Measurements from ENCODE around the gene STK32B. TPM values are rescaled to one million over a fixed set of nuclear protein-coding genes. Genes with fewer than 3 reads are reported as not detected.

The STK32B gene
- total RNA-seq, 2 experiments from 2014 or later, result not detected

DNA sequence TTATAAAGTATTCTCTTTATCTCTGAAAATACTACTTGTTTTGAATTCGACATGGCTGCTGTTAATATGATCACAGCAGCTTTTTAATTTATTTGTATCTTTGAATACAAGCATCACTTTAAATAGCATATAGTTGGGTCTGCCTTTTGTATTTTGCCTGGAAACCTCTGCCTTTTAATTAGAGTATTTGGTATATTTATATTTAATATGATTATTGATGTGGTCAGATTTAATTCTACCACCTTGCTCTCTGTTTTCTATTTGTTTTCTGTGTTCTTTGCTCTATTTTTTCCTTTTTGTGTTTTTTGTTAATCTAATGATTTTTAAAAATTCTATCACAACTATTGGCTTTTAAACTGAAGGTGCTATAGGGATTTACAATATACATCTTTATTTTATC is 21.7 kb downstream of the STK32B start:
- DNase-seq, result no peak
- H3K4me1 Mint-ChIP-seq, result no peaks in the 10 kb centered on the region
- peaks cover 1% of the 10 kb centered on the region for H3K27me3 Mint-ChIP-seq
- H3K27ac Mint-ChIP-seq, result no peak overlapping the region
- H3K4me3 Mint-ChIP-seq, result no peak overlapping the region
- H3K36me3 Mint-ChIP-seq, result peaks cover under 1% of the 10 kb centered on the region
- peaks cover 3% of the 10 kb centered on the region for H3K9me3 Mint-ChIP-seq

DNA sequence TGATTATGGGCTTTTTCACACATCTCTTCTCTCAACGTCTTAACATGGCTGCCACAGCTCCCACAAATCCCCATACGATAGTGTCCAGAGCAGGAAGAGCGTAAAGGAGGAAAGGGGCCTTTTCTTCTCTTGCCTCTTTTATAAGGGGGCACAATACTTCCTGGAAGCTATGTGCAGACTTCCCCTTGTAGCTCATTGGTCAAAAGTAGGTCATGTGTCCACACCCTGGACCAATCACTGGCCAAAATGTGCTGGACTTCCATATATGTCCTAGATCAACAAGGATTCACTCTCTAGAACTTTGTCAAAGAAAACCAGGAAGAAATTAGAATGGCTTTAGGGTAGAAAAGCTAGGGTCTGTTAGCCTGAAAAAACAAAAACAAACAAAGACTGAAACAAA is 26.7 kb downstream of the STK32B start:
- DNase-seq, result no peak
- Mint-ChIP-seq H3K27me3 (peaks cover 4% of the 10 kb centered on the region), H3K4me1 (no peaks in the 10 kb centered on the region), H3K36me3 (peaks cover 3% of the 10 kb centered on the region), H3K4me3 (no peak overlapping the region), H3K27ac (no peak overlapping the region), H3K9me3 (peaks cover 20% of the 10 kb centered on the region)

DNA sequence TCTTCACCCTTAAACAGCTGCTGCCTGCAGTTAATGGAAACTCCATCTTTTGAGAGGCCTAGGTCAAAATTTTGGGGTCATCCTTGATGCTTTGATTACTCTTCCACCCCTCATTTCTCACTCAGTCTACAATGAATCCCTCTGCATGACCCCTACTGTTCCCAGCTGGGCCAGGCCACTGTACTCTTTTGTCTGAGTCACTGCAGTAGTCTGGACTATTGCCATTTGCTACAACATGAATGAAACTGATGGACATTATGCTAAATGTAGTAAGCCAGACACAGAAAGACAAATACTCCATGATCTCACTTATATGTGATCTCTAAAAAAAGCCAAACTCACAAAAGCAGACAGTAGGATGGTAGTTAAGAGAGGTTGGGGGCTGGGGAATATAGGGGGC is 28.3 kb downstream of the STK32B start:
- Mint-ChIP-seq H3K27me3 (peaks cover 7% of the 10 kb centered on the region), H3K36me3 (peaks cover 3% of the 10 kb centered on the region), H3K4me3 (no peak overlapping the region), H3K4me1 (no peaks in the 10 kb centered on the region), H3K9me3 (peaks cover 20% of the 10 kb centered on the region), H3K27ac (no peak overlapping the region)
- DNase-seq, result no peak

DNA sequence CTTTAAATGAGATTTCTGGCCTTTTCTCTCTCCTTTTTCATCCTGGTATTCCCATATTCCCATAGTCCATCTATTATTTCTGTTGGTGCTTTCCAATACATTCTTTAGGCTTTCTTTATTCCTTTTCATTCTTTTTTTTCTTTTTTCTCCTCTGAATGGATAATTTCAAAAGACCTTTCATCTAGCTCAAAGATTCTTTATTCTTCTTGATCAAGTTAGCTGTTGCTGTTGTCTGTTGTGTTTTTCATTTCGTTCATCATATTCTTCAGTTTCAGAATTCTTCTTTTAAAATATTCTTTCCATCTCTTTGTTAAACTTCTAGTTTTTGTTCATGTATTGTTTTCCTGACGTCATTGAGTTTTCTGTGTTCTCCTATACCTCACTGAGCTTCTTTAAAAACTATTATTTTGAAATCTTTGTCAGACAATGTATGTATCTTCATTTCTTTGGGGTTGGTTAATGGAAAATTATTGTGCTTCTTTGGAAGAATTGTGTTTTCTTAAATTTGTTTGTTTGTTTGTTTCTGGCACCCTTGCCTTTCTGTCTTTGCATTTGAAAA is 30.2 kb downstream of the STK32B start:
- Mint-ChIP-seq H3K27ac (no peak overlapping the region), H3K27me3 (peaks cover 11% of the 10 kb centered on the region)

DNA sequence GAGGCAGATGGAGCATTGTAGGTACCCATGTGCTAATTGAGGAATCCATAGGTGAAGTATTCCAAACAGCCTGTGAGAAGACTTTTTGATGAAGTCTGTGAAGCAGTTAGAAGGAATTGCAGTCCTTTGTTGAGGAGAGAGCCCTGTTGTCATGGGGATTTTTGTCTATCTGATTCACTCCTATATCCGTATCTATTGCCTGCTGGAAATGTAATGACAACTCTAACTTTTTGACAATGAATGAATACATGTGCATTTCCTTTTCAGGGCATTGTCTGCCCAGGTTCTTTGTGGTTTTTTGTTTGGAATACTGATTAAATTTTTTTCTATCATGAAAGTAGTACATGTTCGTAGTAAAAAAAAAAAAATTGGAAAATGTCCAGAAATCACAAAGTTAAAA is 31.1 kb downstream of the STK32B start:
- DNase-seq, result no peak
- Mint-ChIP-seq H3K27ac (no peak overlapping the region), H3K4me3 (no peak overlapping the region), H3K4me1 (no peaks in the 10 kb centered on the region), H3K9me3 (peaks cover 33% of the 10 kb centered on the region), H3K27me3 (peaks cover 11% of the 10 kb centered on the region), H3K36me3 (peaks cover 3% of the 10 kb centered on the region)

More for the DNA sequence above, 30.2 kb downstream of the STK32B start:
- Mint-ChIP-seq H3K4me3 (no peak overlapping the region), H3K4me1 (no peaks in the 10 kb centered on the region), H3K9me3 (peaks cover 30% of the 10 kb centered on the region), H3K36me3 (peaks cover 3% of the 10 kb centered on the region)
- DNase-seq, result no peak

DNA sequence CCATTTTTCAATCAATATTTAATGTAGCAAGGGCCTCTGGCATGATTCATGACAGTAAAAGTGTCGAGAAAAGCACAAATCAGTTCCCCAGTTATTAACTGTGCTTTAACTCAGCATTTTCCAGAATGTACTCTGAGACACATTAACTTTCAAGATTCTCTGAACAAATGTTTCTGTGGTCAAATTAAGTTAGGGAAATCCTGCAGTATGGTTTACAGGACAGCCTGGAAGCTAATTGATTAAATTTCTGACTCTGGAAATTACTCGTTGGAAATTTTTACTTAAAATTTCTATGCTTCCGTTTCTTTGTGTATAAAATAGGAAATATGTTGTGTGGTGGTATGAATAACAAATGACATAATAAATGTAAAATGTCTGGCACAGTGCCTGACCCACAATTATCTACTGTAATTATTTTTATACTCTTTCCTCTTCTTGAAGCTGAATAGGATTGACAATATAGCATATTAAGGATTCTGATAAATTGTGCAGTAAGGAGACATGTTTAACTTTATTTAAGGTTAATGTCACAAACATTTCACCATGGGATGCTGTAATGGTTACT is 33.7 kb downstream of the STK32B start:
- H3K4me3 Mint-ChIP-seq, result no peak overlapping the region
- H3K4me1 Mint-ChIP-seq, result no peaks in the 10 kb centered on the region
- H3K36me3 Mint-ChIP-seq, result peaks cover 2% of the 10 kb centered on the region
- H3K9me3 Mint-ChIP-seq, result peaks cover 34% of the 10 kb centered on the region
- no peak overlapping the region for H3K27ac Mint-ChIP-seq
- DNase-seq, result no peak
- peaks cover 10% of the 10 kb centered on the region for H3K27me3 Mint-ChIP-seq

DNA sequence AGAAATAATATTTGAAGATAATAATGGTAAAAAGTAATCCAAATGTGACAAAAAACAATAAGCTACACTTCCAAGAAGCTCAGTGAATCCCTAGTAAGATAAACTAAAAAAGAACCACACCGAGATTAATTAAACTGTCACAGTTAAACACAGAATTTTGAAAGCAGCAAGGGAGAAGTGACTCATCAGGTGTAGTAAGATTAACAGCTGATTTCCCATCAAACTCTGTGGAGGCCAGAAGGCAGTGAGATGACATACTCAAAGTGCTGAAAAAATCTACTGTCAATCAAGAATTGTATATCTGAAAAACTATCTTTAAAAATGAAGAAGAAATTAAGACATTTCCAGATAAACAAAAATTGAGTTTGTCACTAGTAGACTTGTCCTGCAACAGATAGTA is 35.3 kb downstream of the STK32B start:
- Mint-ChIP-seq H3K27ac (no peak overlapping the region), H3K4me3 (no peak overlapping the region), H3K9me3 (peaks cover 24% of the 10 kb centered on the region), H3K36me3 (no peaks in the 10 kb centered on the region), H3K4me1 (no peaks in the 10 kb centered on the region), H3K27me3 (peaks cover 15% of the 10 kb centered on the region)
- no peak for DNase-seq

DNA sequence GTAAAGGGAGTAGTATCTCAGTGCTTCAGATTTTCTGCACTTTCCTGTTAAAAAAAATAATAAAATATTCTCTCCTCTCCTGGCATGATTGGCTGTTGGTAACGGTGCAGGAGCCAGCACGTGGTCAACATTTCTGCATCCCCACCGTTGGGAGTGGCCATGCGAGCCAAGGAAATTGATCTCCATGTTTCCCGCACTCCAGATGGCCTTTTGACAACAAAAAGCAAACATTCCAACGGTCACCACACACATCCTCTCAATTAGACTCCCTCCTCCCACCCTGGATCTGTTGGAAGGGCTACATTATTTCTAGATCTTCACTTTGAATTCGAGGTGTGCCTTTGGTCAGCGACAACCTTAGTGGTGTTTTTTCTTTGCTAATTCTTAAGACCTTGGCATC is 45.0 kb downstream of the STK32B start:
- DNase-seq, result no peak
- H3K4me3 Mint-ChIP-seq, result no peak overlapping the region
- no peaks in the 10 kb centered on the region for H3K4me1 Mint-ChIP-seq
- peaks cover 6% of the 10 kb centered on the region for H3K27me3 Mint-ChIP-seq
- no peak overlapping the region for H3K27ac Mint-ChIP-seq
- H3K9me3 Mint-ChIP-seq, result peaks cover 3% of the 10 kb centered on the region
- H3K36me3 Mint-ChIP-seq, result no peaks in the 10 kb centered on the region

DNA sequence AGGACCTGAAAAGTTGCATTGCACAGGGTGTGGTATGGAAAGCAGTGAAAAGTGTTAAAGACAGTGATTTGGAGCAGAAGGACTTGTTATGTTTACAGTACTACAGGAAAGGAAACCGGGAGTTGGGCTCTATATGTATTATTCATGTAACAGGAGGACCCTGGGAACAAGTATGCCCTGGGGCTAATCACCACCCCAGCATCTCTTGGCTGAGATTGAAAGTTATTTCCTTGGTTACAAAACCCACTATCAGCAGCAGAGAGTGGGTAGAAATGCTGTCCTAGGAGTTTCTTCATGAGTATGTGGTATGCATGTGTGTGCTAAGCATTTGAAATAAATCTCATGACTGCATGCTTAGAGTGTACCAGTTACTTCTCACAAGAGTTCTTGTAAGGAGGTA is 46.9 kb downstream of the STK32B start:
- no peaks in the 10 kb centered on the region for H3K4me1 Mint-ChIP-seq
- no peak for DNase-seq
- peaks cover 6% of the 10 kb centered on the region for H3K27me3 Mint-ChIP-seq
- H3K27ac Mint-ChIP-seq, result no peak overlapping the region
- H3K4me3 Mint-ChIP-seq, result no peak overlapping the region
- H3K36me3 Mint-ChIP-seq, result no peaks in the 10 kb centered on the region
- H3K9me3 Mint-ChIP-seq, result peaks cover 3% of the 10 kb centered on the region

DNA sequence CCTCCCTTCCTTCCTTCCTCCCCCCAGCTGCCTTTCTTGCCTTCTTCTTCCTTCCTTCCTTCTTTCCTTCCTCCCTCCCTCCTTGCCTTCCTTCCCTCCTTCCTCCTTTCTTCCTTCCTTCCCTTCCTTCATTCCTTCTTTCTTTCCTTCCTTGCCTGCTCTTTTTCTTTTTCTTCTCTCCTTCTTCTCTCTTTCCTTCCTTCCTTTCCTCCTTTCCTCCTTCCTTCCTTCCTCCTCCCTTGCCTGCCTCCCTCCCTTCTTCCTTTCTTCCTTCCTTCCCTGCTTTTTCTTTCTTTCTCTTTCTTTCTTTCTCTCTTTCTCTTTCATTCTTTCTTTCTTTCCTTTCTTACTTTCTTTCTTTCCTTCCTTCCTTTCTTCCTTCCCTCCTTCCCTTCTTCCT is 49.1 kb downstream of the STK32B start:
- Mint-ChIP-seq H3K27ac (no peak overlapping the region), H3K4me1 (no peaks in the 10 kb centered on the region)

DNA sequence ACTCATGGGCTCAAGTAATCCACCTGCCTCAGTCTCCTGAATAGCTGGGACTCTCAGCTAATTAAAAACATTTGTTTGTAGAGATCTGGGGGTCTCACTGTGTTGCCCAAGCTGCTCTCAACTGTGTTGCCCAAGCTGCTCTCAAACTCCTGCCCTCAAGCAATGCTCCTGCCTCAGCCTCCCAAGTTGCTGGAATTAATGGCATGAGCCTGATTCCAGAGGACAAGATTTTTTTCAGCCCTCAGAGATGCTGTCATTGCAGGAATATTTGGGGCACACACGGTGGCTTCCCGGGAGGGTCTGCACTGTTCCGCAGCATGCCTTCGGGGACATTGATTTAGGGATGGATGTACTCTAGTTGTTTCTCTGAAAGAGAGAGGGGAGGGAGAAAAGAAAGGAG is 49.7 kb downstream of the STK32B start:
- no peaks in the 10 kb centered on the region for H3K4me1 Mint-ChIP-seq
- DNase-seq, result no peak
- H3K27ac Mint-ChIP-seq, result no peak overlapping the region
- H3K4me3 Mint-ChIP-seq, result no peak overlapping the region
- peaks cover 3% of the 10 kb centered on the region for H3K9me3 Mint-ChIP-seq
- peaks cover 11% of the 10 kb centered on the region for H3K27me3 Mint-ChIP-seq
- no peaks in the 10 kb centered on the region for H3K36me3 Mint-ChIP-seq

More for the DNA sequence above, 49.1 kb downstream of the STK32B start:
- H3K9me3 Mint-ChIP-seq, result peaks cover 3% of the 10 kb centered on the region
- DNase-seq, result no peak
- H3K27me3 Mint-ChIP-seq, result peaks cover 6% of the 10 kb centered on the region
- no peaks in the 10 kb centered on the region for H3K36me3 Mint-ChIP-seq
- no peak overlapping the region for H3K4me3 Mint-ChIP-seq

DNA sequence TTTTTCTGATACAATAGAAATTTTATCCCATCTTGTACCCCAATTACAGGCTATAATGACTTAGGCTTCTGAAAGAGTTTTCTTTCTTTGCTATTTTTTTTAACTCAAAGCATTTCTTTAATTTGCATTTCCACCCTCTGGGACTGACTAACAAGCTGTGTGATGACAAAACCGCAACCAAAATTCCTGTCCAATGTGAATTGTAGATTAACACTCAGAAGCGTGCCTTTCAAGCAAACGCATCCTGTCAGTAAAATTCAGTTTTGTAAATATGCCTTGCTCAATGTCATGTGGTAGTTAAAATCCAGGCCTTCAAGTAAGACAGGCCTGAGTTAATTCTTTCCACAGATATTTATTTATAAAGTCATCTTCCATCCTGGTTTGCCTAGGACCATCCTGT is 50.3 kb downstream of the STK32B start:
- H3K9me3 Mint-ChIP-seq, result peaks cover 3% of the 10 kb centered on the region
- H3K4me1 Mint-ChIP-seq, result no peaks in the 10 kb centered on the region
- no peak for DNase-seq
- H3K27ac Mint-ChIP-seq, result no peak overlapping the region
- no peaks in the 10 kb centered on the region for H3K36me3 Mint-ChIP-seq
- H3K4me3 Mint-ChIP-seq, result no peak overlapping the region
- H3K27me3 Mint-ChIP-seq, result peaks cover 13% of the 10 kb centered on the region

DNA sequence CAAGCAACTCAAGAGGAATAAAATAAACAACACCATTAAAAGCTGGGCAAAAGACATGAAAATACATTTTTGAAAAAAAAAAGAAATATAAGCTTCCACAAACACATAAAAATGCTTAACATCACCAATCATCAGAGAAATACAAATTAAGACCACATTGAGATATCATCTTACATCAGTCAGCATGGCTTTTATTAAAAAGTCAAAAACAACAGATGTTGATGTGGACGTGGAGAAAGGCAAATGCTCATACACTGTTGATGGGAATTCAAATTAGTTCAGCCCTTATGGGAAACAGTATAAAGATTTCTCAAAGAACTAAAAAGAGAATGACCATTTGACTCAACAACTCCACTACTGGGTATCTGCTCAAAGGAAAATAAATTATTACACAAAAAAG is 59.6 kb downstream of the STK32B start:
- no peak overlapping the region for H3K27ac Mint-ChIP-seq
- H3K9me3 Mint-ChIP-seq, result no peaks in the 10 kb centered on the region
- H3K4me3 Mint-ChIP-seq, result no peak overlapping the region
- no peaks in the 10 kb centered on the region for H3K36me3 Mint-ChIP-seq
- H3K4me1 Mint-ChIP-seq, result no peaks in the 10 kb centered on the region
- H3K27me3 Mint-ChIP-seq, result peaks cover 20% of the 10 kb centered on the region
- no peak for DNase-seq

DNA sequence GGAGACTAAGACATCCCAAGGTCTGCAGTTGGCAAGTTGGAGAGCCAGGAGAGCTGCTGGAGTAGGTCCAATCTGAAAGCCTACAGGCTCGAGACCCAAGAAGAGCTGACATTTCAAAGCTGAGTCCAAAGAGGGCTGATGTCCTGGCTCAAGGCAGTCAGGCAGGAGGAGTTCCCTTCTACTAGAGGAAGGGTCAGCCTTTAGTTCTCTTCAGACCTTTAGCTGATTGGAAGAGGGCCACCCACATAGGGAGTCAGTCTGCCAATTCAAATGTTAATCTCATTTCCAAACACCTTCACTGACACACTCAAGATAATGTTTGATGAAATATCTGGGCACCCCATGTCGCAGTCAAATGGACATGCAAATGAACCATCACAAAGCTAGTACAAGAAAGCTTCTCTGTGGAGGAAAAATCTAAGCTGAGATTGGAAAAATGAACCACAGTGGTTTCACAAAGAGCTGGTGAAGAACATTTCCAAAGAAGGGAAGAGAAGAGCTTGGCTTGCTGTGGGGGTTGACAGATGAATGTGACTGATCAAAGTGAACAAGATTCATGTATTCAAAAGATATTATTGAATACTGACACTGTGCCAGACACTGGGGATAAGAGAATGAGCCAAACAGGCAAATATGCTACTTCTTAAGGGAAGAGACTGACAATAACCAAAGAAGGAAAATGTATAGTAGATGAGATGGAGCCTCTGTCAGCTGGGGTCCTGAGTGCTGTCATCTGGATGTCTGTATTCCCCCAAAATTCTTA is 61.2 kb downstream of the STK32B start:
- Mint-ChIP-seq H3K4me3 (no peak overlapping the region), H3K36me3 (no peaks in the 10 kb centered on the region), H3K27me3 (peaks cover 13% of the 10 kb centered on the region), H3K9me3 (no peaks in the 10 kb centered on the region), H3K4me1 (no peaks in the 10 kb centered on the region), H3K27ac (no peak overlapping the region)
- no peak for DNase-seq

DNA sequence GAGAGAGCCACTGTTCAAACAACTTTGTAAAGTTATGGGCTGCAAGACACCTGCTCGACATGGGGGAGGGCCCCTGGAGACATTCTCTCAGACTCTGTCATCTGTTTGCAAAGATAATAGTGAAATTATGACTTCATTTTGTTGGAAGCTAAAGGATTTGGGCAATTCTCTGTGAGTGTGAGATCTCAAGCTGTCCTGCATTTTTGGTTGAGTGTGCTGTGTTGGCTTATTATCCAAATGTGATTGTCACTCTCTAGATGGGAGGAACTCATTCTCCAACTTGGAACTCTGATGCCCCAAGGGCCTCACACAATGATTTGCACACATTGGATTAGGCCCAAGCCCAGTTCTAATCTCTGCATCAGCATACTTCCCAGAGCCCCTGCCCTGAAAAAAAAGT is 63.7 kb downstream of the STK32B start:
- H3K27ac Mint-ChIP-seq, result no peak overlapping the region
- no peaks in the 10 kb centered on the region for H3K9me3 Mint-ChIP-seq
- no peak overlapping the region for H3K4me3 Mint-ChIP-seq
- H3K4me1 Mint-ChIP-seq, result no peaks in the 10 kb centered on the region
- no peaks in the 10 kb centered on the region for H3K36me3 Mint-ChIP-seq
- no peak for DNase-seq
- H3K27me3 Mint-ChIP-seq, result peaks cover 3% of the 10 kb centered on the region

Measured in activated naive CD8-positive, alpha-beta T cell treated with anti-CD3 and anti-CD28 coated beads for 36 hours (primary cell).